CMK (cell line): ENCODE data around the gene OR10A6.

ENCODE experiments used
- DNase-seq: peaks from one replicate; pipeline ENCODE4 v3.0.0-alpha.2; 2010; ENCODE audit warnings: low read depth

OR10A6 gene

DNA sequence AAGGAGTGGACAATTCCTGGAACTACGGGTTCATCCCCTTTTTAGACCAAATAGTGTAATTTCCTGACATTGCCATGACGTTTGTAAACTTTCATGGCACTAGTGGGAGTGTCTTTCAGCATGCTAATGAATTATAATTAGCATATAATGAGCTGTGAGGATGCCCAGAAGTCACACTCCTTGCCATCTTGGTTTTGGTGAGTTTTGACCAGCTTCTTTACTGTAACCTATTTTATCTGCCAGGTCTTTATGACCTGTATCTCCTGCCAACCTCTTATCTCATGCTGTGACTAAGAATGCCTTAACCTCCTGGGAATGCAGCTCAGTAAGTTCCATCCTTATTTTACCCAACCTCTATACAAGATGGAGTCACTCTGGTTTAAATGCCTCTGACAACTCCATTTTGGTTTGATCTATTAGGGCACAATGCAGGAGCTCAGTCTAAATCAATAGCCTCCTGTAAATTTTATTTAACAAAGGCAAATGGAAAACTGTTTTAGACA is 20.7 kb downstream of the OR10A6 start:
- DNase-seq: no peak

DNA sequence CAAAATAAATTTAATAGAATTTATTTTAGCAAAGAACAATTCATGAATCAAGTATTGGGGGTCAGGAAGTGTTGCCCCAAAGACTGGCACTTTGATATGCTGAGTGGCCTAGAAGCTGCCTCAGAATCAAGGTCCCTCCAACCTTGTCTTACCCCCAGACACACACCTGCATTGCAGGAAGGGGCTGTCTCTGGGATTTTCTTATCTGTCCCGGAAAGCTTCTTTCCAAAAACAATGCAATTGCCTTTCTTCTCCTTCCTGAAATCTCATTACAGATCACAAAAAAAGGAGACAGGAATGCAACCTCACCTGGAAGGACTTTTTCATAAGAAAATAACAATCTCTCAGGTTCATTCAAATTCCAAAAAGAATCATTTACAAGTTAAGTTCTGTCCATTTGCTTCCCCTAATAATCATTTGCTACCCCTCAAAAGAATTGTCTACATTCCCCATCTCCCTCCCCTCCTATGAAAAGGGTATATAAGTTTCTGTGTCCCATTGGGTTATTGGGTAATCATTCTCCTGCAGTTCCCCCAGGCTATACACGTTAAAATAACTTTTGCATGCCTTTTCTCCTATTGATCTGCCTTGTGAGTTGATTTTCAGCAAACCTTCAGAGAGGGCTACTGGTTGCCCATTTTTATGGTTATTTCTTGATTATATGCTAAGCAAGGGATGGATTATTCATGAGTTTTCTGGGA is 21.3 kb downstream of the OR10A6 start:
- DNase-seq: no peak

DNA sequence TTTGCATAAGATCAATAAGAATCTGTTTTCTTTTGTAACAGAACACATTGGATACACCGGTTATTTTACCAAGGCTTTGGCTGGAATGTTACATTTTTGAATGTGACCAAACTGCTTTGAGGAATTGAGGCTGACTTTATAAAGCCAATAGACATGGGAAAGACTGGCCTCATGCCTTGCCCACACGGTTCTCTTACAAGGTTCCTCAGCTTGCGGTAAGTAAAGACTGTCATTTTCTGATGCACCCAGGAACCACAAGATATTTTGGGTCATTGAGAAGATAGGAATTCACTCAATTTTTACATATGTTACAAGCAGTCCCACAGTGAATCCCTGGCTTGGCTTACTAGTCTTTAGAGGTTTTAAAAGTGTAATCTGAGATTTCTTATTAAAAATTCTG is 23.9 kb downstream of the OR10A6 start:
- no peak for DNase-seq

DNA sequence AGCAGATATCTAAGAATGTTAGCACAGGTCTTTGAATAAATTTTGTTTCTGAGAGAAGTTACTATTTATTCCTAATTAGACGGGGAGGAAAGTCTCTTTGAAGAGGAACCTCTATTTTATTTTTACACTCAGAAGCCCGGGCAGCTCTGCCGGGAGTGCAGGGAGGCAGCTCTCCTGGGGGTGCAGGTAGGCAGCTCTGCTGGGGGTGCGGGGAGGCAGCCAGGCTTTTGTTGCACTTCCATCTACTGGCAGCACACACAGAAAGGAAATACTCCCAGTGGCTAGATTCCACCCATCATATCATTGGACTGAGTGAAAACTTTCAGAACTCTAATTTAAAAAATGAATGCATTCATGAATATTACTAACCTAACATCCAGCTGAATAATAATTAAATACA is 24.6 kb downstream of the OR10A6 start:
- no peak for DNase-seq

DNA sequence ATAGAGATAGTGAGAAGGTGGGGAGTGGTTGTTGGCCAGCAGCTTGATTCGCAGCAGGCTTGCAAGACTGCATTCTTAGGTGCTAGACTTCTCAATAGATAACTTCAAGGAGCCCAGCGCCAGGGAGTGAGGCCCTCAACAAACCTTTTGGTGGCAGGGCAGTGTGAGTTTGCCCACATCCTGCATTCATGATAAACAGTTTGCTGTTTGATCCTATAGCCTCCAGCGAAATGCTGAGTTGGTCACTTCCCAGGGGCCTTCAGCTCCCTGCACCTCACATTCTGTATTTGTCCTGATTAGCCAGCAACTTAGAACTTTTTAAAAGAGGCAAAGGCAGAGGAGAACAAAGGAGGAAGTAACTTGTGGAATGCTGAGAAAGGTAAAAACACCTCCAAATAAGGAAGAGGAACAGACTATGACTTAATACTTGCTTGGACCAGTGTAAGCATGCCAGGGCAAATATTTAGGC is 25.1 kb downstream of the OR10A6 start:
- no peak for DNase-seq

DNA sequence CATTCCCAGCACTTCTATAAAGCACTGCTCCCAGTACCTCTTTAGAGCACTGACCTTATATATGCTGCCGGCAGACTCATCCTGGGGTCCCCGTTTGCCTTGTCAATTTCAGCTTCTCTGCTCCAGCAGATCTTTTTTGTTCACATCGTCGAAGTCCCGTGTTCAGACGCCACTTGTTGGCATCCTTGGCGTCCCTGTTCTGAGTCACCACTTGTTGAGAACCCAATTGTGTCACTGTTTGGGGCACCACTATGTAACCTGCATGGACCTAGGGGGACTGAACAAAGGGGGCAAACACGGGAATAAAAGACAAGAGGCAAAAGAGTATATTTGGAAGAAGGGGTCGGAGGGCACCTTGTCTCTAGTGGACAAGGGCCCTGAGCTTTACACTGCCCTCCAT is 25.5 kb downstream of the OR10A6 start:
- no peak for DNase-seq

DNA sequence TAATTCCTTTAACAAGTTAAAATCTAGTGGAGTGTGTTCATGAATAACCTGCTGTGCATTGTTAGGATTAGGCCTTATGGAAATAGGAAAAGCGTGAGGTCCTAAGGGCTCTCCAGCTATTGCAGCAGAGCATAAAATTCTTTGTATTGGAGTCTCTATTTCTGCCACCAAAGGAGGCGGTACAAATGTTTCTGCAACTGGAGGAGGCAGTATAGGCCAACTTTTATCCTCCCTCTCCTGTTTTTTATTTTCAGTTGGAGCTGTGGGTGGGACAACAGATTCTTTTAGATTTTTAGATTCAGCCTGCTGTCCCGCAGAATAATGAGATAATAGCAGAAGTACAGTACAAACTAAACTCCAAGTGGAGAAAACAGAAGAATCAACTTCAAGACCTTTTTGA is 26.2 kb downstream of the OR10A6 start:
- no peak for DNase-seq

DNA sequence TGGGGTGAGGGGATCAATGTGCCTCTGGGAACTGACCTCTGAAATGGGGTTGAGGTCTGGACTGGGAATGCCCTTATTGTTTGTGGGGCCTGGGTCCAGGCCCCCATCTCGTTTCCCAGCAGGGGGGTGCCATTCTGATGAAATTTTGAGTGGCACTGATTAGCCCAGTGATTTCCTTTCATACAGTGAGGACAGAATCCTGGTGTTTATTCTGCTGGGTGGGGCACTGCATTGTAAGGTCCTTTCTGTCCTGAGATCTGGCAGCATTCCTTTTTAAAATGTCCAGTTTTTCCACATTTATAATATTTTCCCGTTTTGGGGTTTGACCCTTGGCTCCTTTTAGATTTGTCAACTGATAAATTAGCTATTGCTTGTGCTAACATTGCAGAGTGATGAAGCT is 27.1 kb downstream of the OR10A6 start:
- no peak for DNase-seq

DNA sequence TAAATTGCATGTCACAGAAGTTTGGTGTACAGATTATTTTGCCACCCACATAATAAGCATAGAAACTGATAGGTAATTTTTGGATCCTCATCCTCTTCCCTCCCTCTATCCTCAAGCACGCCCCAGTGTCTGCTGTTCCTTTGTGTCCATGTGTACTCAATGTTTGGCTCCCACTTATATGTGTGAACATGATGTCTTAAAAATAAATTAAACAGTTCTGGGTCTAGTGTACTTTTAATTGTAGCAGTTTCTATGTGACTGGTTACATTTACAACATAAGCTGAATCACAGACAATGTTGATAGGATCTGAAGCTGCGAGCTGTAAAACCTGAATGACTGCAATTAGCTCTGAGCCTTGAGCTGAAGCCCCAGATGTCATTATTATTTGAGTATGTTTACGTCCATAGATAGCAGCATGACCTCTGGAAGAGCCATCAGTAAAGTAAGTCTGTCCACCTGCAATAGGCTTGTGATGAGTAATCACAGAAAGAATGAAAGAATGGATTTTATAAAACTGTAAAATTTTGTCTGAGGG is 29.7 kb downstream of the OR10A6 start:
- DNase-seq: no peak

DNA sequence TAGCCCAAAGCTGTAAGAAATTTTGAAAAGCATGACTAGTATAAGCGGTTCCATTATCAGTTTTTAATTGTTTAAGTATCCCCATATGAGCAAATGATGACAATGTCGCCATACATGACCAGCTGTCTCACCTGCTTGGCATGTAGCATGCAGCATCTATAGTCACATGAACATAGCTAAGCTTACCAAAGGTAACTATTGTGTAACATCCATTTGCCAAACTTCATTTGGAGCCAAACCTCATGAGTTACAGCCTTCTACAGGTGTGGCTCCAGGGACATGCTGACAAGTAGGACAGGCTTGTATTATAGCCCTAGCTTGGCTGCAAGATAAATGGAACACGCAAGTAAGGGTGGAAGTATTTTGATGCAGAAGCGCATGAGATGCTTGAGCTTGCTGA is 30.4 kb downstream of the OR10A6 start:
- no peak for DNase-seq

DNA sequence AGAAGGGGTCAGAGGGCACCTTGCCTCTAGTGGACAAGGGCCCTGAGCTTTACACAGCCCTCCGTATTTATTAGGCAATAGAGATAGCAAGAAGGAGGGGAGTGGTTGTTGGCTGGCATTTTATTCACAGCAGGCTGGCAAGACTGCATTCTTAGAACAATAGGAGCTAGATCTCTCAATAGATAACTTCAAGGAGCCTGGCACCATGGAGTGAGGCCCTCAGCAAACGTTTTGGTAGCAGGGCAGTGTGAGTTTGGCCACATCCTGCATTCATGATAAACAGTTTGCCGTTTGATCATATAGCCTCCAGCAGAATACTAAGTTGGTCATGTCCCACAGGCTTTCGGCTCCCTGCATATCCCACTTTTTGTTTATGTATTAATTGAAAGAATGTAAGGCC is 31.6 kb downstream of the OR10A6 start:
- DNase-seq: no peak

DNA sequence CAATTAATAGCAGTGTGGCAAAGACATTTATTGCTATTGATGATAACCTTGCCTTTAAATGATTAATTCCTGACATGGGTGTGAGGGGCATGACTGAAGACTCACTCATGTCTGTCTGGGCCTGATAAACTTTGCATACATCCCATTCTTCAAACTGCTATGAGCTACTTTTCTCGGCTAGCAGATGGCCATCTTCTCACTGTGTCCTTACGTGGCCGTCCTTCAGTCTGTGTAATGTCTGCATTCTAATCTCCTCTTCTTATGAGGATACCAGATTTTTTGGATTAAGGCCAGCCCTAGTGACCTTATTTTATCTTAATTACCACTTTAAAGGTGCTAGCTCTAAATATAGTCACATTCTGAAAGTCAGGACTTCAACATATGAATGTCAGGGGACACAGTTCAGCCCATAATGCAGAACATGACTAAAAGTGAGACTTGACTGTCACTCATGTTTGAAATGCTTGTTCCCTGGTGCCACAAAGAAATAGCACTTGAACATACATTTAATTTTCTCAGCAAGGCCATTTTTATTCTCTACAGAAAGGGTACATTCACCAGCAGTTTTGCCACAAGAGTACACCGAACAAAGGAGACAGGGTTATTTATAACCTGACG is 32.3 kb downstream of the OR10A6 start:
- DNase-seq: no peak

DNA sequence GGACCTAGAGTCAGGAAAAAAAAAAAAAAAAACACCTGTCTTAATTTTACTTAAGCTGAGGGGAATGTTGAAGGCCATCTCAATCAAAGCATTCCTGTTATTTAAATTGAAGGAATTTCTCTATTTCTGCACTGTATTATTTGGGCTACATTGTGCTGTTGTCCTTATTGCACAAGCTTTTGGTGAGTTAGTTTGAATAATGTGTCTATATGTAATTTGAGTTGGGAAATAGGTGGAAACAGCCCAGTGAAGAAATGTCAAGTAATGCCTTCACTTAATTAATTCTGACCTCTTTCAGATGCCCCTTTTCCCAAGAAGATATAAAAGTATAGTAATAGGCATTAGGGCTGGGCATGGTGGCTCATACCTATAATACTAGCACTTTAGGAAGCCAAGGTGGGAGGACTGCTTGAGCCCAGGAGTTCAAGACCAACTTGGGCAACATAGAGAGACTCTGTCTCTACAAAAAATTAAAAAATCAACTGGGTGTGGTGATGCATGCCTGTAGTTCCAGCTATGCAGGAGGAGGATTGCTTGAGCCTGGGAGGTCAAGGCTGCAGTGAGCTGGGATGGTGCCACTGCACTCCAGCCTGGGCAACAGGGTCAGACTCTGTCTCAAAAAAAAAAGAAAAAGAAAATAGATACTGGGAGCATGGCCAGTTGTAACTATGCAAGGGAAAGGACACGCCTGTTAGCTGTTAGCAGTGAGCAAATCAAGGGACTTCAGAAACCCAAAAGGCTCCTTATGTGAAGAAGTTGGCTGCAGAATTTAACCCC is 34.9 kb downstream of the OR10A6 start:
- no peak for DNase-seq

DNA sequence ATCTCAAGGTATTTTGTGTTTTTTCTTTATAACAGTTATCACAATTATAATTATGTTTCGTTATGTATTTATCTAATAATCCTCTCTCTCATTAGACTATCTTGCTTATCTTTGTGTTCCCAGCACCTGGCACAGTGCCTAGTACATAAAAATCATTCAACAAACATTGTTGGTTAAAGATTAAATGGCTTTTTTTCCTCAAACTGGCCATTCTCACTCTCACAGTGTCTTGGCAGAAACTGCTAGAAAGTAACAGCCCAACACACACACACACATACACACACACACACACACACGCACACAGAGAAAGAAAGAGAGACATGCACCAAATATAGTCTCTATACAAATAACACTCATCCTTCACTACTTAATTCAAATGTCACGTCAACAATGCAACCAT is 36.8 kb downstream of the OR10A6 start:
- DNase-seq: no peak

DNA sequence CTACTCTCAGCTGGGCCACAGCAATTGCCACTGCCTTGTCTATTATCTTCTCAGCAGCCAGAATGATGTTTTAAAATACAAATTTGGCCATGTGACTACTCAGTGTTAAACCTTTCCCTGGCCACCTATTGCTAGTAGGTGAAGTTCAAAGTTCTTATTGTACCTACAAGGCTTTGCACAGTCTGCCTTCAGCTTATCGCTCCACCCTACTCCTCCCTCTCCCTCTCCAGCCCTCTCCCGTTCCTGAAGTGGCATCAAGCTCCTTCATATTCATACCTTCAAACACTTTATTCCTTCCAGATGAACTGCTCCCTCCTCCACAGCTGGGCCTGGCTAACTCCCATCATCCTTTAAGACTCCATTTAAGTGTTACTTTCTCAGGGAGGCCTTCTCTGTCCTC is 37.3 kb downstream of the OR10A6 start:
- DNase-seq: no peak

DNA sequence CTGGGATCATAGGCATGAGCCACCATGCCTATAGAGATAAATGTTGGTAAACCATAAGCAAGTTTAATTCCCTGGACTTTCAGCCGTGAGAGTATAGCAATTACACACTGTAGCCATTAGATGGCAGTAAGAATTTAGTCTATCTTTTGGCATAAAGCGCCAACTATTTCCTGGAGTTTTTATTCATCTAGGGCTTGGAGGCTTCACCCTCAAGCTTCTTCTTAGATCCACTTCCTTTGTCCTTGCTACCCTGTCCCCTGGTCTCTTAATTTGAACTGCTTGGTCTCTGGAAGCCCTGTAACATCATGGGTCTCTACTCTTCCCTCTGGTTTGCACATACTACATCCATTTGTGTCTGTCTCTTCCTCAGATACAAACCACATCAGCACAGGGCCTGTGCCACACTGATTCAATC is 38.2 kb downstream of the OR10A6 start:
- no peak for DNase-seq

DNA sequence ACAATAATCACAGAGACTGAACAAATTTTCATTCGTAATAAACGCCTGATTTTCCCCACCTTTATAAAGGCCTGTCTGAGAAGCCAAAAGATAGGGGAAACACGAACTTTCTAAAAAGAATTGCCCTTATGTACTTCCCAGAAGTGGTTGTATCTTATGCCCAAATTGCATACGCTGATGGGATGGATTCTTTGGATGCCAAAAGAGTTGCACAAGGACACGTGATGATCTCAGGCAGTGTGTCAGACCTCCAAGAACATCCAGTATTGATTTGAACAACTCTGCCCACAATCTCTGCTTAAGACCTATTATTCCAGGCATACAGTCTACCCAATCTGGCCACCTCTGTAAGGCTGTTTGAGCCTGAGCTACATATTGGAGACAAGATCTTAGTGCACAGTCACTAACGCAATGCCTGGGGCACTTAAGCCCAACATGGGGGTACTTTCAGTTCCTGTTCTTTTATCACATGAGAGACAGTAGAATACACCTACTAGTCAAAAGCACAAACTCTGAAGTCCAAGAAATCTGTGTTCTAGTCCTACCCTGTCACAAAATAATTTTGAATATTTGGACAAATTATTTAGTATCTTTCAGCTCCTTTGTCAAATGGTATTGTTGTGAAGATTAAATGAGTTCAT is 38.9 kb downstream of the OR10A6 start:
- no peak for DNase-seq

DNA sequence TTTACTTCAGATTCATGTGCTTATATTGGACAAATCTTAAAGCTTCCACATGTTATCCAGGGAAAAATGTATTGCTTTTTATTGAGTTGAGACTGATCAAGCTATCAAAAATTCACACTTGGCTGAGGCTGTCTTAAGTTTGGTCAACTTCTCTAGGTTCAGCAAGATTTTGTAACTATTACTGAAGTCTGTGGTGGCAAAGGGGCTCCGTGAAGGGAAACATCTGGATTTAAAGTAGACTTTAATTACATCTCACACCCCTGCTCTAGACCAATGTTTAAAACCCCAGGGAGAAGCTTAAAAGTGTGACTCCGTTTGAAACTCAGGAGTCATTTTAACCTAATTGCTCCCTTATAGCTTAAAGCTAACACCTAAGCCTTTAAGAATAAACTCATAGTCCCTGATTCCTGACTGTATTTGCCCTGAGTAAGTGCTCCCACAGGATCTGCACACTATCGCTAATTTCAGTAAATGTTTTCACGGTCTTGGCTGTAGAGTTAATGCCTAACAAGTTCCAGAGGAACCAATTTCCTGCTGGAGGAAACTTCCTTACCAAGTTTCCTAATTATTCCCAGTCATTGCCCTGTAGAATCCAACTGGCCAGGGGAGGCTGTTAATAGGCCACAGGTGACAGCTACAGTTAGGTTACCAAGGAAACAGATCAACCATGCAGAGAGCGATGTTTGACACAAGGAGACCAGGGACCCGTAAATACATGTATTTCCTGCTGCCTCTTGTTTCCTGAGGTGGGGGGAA is 40.5 kb downstream of the OR10A6 start:
- DNase-seq: no peak

DNA sequence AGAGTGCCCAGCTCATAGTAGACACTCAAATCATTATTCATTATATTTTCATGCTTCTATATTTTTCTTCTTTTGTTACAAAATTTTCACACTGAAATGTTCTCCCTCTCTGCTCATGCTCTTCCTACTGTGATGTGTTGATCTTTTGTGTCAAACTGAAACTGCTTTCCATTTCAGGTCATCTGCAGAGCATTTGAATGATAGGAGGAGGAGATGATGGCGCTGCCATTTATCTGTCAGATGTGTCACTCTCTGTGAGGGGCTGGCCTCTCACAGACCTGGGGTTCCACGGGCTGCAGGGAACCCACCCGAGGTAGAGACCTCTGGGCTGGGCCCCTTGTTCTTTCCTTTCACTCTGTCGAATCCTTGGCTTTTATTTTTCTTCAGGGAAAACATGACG is 41.1 kb downstream of the OR10A6 start:
- no peak for DNase-seq

DNA sequence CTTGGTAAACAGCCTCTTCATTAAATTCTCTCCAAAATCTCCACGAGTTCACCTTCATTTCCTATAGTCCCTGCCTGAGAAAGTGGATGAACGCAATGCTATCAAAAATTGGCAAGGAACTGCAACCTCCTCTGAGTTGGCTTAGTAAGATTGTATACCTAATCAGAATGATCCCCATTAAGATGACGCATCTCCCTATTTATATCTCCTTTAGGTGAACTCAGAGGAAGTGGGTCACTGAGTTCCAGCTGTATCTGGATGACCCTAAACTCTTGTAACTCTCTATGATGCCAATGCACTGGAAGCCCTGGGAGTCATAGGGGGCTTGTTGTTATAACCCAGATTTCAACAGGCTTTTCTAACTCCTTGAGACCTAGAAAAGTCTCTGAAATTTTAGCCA is 48.2 kb downstream of the OR10A6 start:
- no peak for DNase-seq
